ENCODE results near the gene RWDD4.

RWDD4 gene

GRCh38 chr4:183599284-183599683, 59.7 kb downstream of the RWDD4 start:
- no peak for ATAC-seq

GRCh38 chr4:183596067-183596757, 62.8 kb downstream of the RWDD4 start:
- no peak for ATAC-seq

- ATAC-seq = no peak
Measured at GRCh38 chr4:183594823-183595222, 64.2 kb downstream of the RWDD4 start.

GRCh38 chr4:183591301-183591700, 67.7 kb downstream of the RWDD4 start:
- no peak for ATAC-seq
